Panc1 (cell line): ENCODE measurements around the gene COPS8. TPM values are rescaled to one million over a fixed set of nuclear protein-coding genes. Genes with fewer than 3 reads are reported as not detected.

ENCODE experiments used
- ATAC-seq: fragments of 200-7000 bp; cut with Tn5 transposase; 2 replicates; pipeline ENCODE4 v1.9.1; 2020; ENCODE audit warnings: mild to moderate bottlenecking, moderate library complexity
- BruUV-seq: library from RNA; stranded (reverse); fragments of 400-500 nt; replicated peaks from 2 replicates; lab custom pipeline; 2021; lab: Mats Ljungman, UMichigan
- CTCF ChIA-PET: fragments of 300-600 bp; sonication (Branson Sonifier 250); formaldehyde crosslinking; loops from one replicate; lab custom pipeline; 2022; ENCODE audit warnings: antibody characterized with exemption; lab: Charles Lee
- POLR2A ChIA-PET: fragments of 300-600 bp; sonication (Branson Sonifier 250); formaldehyde crosslinking; loops from one replicate; lab custom pipeline; 2022; ENCODE audit warnings: antibody characterized with exemption; lab: Charles Lee
- DNase-seq: peaks from one replicate; pipeline ENCODE4 v3.0.0-alpha.2; 2010; ENCODE audit warnings: low read depth, low spot score
- H3K27ac ChIP-seq: 2 replicates; pipeline ENCODE4 v1.5.1; 2011; ENCODE audit warnings: mild to moderate bottlenecking, low read length, inconsistent platforms
- H3K27me3 ChIP-seq: fragments of 200-500 bp; sonication (Bioruptor generic); 2 replicates; pipeline ENCODE4 v1.6.0; 2014; ENCODE audit warnings: low read length, inconsistent platforms; ENCODE audit not compliant: control insufficient read depth, insufficient read depth
- H3K36me3 ChIP-seq: fragments of 200-500 bp; sonication (Bioruptor generic); 2 replicates; pipeline ENCODE4 v1.5.1; 2014; ENCODE audit warnings: inconsistent platforms, mild to moderate bottlenecking, low read length, moderate library complexity; ENCODE audit not compliant: control insufficient read depth, insufficient read depth
- H3K4me1 ChIP-seq: 2 replicates; pipeline ENCODE4 v1.5.1; 2011; ENCODE audit warnings: inconsistent platforms, mild to moderate bottlenecking, low read length, moderate library complexity; ENCODE audit not compliant: control insufficient read depth, insufficient read depth
- H3K4me3 ChIP-seq, 2 experiments: 2 replicates each; pipeline ENCODE4 v1.5.1; 2011 to 2012; ENCODE audit warnings: low read depth in 2 of 2, low read length in 2 of 2, mild to moderate bottlenecking in 2 of 2, inconsistent platforms in 1 of 2, moderate library complexity in 1 of 2
- H3K9me3 ChIP-seq: fragments of 200-500 bp; sonication (Bioruptor generic); 2 replicates; pipeline ENCODE4 v1.5.1; 2014; ENCODE audit warnings: low read depth, mild to moderate bottlenecking, inconsistent platforms, low read length, moderate library complexity; ENCODE audit not compliant: control insufficient read depth, insufficient read depth
- POLR2AphosphoS5 ChIP-seq: IDR thresholded peaks from 2 replicates; pipeline ENCODE4 v1.6.1; 2012; ENCODE audit warnings: mild to moderate bottlenecking, low read depth, low read length, moderate library complexity
- SIN3A ChIP-seq: IDR thresholded peaks from 2 replicates; pipeline ENCODE4 v1.6.1; 2012; ENCODE audit warnings: low read depth, mild to moderate bottlenecking, low read length, moderate library complexity, borderline replicate concordance; ENCODE audit not compliant: insufficient read depth
- TCF7L2 ChIP-seq: IDR thresholded peaks from 2 replicates; pipeline ENCODE4 v1.6.1; 2011; ENCODE audit warnings: mild to moderate bottlenecking, low read depth, low read length, inconsistent platforms
- in situ Hi-C: cut with HindIII; loops from 2 replicates; pipeline ENCODE4 v1.10.0; 2016; ENCODE audit warnings: low sequenced_read_pairs, low pct_unique_long_range_greater_than_20kb
- intact Hi-C: fragments of 100-400 bp; cut with micrococcal nuclease; formaldehyde crosslinking; loops from one replicate; pipeline ENCODE4 v1.10.0; 2022; ENCODE audit not compliant: unreplicated experiment
- total RNA-seq: library from RNA; stranded (reverse); gene quantifications from one replicate; pipeline ENCODE4 v1.2.1, GENCODE V29; 2021; ENCODE audit not compliant: unreplicated experiment
- TF ChIP-seq, protein P1 (sequence below): fragments of 450-650 bp; IDR thresholded peaks from 2 replicates; pipeline ENCODE4 v1.5.1; 2017; ENCODE audit warnings: mild to moderate bottlenecking
- TF ChIP-seq, protein P2 (sequence below), 2 experiments: IDR thresholded peaks; 2 replicates each; pipeline ENCODE4 v1.6.1; 2011 to 2012; ENCODE audit warnings: low read depth in 2 of 2, control low read depth in 1 of 2, low read length in 1 of 2, mild to moderate bottlenecking in 1 of 2, moderate library complexity in 1 of 2; ENCODE audit not compliant: insufficient read depth in 1 of 2

Gene COPS8
- total RNA-seq, 1 experiment from 2014 or later: 57.9 TPM

DNA sequence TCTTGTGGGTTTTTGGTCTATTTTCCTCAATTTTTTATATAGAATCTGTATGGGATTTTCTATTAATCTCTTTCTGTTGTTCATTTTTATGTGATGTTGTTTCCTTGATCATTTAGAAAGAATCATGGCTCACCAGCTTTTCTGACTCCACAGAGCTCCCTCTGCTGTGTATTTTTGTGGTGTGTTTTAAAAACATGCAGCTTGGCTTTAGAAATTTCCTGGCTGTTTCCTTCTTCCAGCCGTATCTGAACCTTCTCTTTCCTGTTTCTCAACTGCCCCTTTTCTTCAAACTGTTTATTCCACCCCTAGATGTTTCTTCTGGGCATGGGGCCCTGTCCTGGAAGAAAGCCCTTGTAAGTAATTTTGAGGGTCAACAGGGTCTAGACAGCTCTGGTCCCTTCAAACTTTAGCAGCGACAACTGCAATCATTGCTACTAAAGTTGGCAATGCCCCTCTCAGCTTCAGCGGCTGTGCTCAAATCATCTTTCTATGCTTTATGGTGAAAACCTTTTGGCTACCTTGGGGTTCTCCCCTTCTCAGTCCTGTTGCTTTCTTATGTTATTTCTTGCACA is 17.6 kb upstream of the COPS8 start:
- no peak for ATAC-seq
- intact Hi-C loops (no loop called here), in situ Hi-C loops (no loop called here)
- Histone ChIP-seq H3K4me3 (no peak overlapping the region), H3K27ac (no peak overlapping the region), H3K27me3 (0 out of 2 replicates have a peak, but pooled peaks cover 2% of the 10 kb centered on the region), H3K9me3 (no peaks in the 10 kb centered on the region), H3K4me1 (no peaks in the 10 kb centered on the region), H3K36me3 (no peaks in the 10 kb centered on the region)
- CTCF ChIA-PET: no interaction called here
- TF ChIP-seq SIN3A (no peak), POLR2AphosphoS5 (no peak)
- TF ChIP-seq, protein P1, sequence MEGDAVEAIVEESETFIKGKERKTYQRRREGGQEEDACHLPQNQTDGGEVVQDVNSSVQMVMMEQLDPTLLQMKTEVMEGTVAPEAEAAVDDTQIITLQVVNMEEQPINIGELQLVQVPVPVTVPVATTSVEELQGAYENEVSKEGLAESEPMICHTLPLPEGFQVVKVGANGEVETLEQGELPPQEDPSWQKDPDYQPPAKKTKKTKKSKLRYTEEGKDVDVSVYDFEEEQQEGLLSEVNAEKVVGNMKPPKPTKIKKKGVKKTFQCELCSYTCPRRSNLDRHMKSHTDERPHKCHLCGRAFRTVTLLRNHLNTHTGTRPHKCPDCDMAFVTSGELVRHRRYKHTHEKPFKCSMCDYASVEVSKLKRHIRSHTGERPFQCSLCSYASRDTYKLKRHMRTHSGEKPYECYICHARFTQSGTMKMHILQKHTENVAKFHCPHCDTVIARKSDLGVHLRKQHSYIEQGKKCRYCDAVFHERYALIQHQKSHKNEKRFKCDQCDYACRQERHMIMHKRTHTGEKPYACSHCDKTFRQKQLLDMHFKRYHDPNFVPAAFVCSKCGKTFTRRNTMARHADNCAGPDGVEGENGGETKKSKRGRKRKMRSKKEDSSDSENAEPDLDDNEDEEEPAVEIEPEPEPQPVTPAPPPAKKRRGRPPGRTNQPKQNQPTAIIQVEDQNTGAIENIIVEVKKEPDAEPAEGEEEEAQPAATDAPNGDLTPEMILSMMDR: no peak
- TF ChIP-seq, protein P2, sequence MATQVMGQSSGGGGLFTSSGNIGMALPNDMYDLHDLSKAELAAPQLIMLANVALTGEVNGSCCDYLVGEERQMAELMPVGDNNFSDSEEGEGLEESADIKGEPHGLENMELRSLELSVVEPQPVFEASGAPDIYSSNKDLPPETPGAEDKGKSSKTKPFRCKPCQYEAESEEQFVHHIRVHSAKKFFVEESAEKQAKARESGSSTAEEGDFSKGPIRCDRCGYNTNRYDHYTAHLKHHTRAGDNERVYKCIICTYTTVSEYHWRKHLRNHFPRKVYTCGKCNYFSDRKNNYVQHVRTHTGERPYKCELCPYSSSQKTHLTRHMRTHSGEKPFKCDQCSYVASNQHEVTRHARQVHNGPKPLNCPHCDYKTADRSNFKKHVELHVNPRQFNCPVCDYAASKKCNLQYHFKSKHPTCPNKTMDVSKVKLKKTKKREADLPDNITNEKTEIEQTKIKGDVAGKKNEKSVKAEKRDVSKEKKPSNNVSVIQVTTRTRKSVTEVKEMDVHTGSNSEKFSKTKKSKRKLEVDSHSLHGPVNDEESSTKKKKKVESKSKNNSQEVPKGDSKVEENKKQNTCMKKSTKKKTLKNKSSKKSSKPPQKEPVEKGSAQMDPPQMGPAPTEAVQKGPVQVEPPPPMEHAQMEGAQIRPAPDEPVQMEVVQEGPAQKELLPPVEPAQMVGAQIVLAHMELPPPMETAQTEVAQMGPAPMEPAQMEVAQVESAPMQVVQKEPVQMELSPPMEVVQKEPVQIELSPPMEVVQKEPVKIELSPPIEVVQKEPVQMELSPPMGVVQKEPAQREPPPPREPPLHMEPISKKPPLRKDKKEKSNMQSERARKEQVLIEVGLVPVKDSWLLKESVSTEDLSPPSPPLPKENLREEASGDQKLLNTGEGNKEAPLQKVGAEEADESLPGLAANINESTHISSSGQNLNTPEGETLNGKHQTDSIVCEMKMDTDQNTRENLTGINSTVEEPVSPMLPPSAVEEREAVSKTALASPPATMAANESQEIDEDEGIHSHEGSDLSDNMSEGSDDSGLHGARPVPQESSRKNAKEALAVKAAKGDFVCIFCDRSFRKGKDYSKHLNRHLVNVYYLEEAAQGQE (IDR thresholded peaks at IDR 0.05; ENCODE audit: insufficient read depth in 1 of 2, low read depth in 2 of 2, low read length in 1 of 2): no peak
- POLR2A ChIA-PET: no interaction called here
- no TSS peak for BruUV-seq
- DNase-seq: no peak

DNA sequence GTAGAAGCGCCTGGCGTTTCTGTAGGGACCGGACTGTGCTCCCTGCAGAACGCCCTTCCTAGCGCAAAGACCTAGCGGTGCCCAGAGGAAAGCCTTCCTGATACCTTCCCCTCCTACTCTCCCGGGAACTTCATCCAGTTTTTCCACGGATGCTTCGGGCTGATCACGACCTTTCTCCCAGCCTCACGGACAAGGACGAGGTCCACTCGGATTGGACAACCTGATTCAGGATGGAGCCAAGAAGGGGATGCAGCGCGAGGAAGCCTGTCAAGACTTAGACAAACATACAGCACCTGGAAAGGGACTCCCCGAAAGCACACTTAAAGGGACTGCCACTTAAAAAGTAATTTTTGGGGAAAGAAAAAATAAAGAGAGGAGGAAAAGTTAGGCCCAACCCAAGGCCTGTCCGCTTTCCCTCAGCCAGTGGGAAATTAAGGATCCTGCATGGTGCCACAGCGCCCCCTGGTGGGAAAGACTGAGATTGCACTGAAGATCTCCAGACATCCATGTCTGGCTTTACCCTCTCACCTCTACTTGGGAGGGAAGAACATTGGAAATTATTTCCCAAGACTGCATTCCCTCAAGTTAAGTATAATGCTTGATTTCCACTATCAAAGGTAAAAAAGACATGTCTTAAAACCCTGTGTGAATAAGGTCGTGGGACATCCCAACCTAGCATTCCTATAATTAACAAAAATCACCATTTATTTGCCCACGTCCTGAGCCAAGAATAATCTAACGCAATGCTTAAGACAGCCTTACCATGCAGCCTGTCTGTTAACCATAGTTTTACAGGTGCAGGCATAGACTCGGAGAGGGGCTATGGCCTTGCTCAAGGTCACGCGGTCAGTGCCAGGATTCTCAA is 13.4 kb upstream of the COPS8 start:
- no TSS peak for BruUV-seq
- ATAC-seq: peak; percentile 70; the same call in 1 of the 2 replicates
- H3K27me3 ChIP-seq: 0 out of 2 replicates have a peak, but pooled peaks cover 2% of the 10 kb centered on the region
- no peak overlapping the region for H3K4me3 ChIP-seq
- ChIA-PET POLR2A (no interaction called here), CTCF (no interaction called here)
- H3K36me3 ChIP-seq: no peaks in the 10 kb centered on the region
- no peaks in the 10 kb centered on the region for H3K4me1 ChIP-seq
- intact Hi-C loops (no loop called here), in situ Hi-C loops (no loop called here)
- H3K27ac ChIP-seq: no peak overlapping the region
- no peak for TF ChIP-seq SIN3A
- TF ChIP-seq, protein P1: peak; percentile 97
- no peak for TF ChIP-seq POLR2AphosphoS5
- TF ChIP-seq, protein P2 (IDR thresholded peaks at IDR 0.05; ENCODE audit: insufficient read depth in 1 of 2, low read depth in 2 of 2, low read length in 1 of 2): no peak
- no peak for TF ChIP-seq TCF7L2
- peak; percentile 54 for DNase-seq
- no peaks in the 10 kb centered on the region for H3K9me3 ChIP-seq
